DND-41 (cell line): ENCODE data around the gene SCD.

ENCODE experiments used
- EZH2 ChIP-seq: IDR thresholded peaks from 3 replicates; pipeline ENCODE4 v1.6.1; 2012; ENCODE audit warnings: borderline replicate concordance, low read depth, mild to moderate bottlenecking, moderate library complexity, low read length, inconsistent platforms; ENCODE audit not compliant: severe bottlenecking
- TF ChIP-seq, protein P1 (sequence below): IDR thresholded peaks from 2 replicates; pipeline ENCODE4 v1.5.1; 2012; ENCODE audit warnings: borderline replicate concordance, low read length, moderate library complexity, mild to moderate bottlenecking; ENCODE audit not compliant: poor library complexity, severe bottlenecking; ENCODE audit errors: extremely low read depth

DNA sequence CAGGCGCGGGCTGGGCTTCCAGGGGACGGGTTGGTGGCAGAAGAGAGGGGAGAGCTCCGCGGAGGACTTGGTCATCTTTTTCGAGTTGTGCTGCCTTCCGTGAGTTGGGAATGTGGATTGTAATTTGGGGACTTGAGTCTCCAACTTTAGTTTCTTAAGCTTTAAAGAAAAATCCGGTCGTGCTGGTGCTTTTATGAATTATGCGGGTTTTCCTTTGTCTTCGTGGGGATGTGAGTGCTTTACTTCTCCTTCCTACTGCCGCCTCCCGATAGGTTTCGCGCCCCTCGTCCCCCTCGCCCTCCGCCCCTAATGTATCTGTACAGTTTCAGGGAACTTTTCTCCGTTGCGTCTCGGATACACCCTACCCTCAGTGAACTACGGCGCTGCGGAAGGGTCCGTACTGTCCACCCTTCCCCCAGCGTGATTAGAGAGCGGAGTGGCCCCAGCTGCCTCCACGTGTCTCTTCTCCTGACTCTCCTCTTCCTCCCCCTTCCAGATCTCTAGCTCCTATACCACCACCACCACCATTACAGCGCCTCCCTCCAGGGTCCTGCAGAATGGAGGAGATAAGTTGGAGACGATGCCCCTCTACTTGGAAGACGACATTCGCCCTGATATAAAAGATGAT lies 649 bp downstream of the SCD start:
- no peak for TF ChIP-seq EZH2
- TF ChIP-seq, protein P1, sequence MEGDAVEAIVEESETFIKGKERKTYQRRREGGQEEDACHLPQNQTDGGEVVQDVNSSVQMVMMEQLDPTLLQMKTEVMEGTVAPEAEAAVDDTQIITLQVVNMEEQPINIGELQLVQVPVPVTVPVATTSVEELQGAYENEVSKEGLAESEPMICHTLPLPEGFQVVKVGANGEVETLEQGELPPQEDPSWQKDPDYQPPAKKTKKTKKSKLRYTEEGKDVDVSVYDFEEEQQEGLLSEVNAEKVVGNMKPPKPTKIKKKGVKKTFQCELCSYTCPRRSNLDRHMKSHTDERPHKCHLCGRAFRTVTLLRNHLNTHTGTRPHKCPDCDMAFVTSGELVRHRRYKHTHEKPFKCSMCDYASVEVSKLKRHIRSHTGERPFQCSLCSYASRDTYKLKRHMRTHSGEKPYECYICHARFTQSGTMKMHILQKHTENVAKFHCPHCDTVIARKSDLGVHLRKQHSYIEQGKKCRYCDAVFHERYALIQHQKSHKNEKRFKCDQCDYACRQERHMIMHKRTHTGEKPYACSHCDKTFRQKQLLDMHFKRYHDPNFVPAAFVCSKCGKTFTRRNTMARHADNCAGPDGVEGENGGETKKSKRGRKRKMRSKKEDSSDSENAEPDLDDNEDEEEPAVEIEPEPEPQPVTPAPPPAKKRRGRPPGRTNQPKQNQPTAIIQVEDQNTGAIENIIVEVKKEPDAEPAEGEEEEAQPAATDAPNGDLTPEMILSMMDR: peak; percentile 3
